ENCODE measurements around the gene CNP. TPM values are rescaled to one million over a fixed set of nuclear protein-coding genes. Genes with fewer than 3 reads are reported as not detected.

Gene CNP
- total RNA-seq: 63.9 and 70.5 TPM in 2 replicates

DNA sequence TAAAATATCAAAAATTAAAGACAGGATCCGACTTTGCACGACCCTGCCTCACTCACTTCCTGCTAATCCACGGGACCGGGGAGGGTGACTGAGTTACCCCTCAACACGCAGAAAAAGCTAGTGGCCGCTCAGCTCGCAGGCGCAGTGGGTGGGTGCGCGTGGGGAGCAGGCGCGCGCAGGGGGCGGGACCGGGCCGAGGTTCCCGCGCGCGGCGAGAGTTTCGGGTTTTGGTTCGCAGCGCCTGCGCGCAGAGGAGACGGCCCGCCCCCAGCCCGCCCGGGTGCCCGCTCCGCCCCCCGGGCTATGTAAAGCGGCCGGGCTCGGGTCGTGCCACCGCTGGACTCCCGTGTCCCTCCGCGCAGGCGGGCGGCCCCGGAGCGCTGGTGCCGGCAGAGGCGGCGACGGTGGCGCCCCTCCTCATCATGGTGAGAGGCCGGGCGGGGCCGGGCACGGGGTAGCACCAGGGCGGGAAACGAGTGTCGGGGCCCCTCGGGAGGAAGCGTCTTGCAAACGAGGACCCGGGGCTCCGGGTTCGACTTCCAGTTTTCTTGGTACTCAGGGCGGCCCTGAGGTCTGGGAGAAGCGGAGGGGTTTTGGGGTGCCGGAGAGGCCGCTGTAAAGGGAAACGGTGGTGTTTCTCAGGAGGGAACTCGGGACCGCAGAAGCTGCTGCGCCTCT lies at the start of gene CNP:
Gene CNP (plus strand): TSS at position 333 of the 678 bp plus-strand sequence. CDS start 90 bp downstream, at position 423.

DNA sequence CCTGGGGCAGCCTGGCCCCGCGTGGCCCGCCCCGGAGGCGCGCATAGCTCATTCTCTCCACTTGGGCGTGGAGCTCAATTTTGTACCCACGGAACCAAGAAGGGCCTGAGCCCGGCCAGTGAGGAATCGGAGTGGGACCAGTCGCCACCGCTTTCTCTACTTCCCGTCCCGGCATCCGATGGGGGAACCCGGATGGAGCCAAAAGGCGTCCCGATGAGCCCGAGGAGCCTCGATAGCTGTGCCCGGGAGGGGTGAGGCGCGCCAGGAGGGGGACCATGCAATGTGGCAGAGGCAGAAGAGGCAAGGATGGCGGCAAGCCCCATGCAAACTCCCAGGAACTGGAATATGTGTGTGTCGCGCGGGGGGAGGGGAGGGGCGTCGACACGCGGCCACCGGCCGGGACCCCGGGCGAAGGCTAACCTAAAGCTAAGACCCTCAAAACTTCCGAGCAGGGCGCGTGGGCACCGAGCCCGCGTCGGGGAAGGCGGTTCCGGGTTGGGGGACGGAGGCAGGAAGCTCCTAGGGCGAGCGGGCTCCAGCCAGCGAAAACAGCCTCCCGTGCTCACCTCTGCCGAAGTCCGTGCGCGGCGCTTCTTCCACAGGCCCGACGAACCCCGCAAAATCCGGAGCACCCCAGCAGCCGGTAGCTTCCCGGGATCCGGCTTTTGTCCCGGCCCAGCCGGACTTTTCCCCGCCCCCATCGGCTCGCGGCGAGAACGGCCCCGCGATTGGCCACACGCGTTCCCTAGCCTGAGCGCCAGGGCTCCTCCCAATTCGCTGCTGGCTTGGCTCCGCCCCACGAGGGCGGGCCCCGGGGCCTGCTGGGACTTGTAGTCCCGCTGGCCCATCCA lies 48.1 kb upstream of the CNP start, which contains the start of gene ACLY:
Gene ACLY (minus strand): TSS at position 638 of the 851 bp plus-strand sequence. CDS start 5,078 bp downstream, outside the sequence.

GRCh38 chr17:41930009-41930832 lies 36.4 kb upstream of the CNP start, which contains the start of gene ODAD4:
ODAD4 (plus strand) TSS chr17:41930617; CDS start chr17:41930724, 107 bp downstream.

DNA sequence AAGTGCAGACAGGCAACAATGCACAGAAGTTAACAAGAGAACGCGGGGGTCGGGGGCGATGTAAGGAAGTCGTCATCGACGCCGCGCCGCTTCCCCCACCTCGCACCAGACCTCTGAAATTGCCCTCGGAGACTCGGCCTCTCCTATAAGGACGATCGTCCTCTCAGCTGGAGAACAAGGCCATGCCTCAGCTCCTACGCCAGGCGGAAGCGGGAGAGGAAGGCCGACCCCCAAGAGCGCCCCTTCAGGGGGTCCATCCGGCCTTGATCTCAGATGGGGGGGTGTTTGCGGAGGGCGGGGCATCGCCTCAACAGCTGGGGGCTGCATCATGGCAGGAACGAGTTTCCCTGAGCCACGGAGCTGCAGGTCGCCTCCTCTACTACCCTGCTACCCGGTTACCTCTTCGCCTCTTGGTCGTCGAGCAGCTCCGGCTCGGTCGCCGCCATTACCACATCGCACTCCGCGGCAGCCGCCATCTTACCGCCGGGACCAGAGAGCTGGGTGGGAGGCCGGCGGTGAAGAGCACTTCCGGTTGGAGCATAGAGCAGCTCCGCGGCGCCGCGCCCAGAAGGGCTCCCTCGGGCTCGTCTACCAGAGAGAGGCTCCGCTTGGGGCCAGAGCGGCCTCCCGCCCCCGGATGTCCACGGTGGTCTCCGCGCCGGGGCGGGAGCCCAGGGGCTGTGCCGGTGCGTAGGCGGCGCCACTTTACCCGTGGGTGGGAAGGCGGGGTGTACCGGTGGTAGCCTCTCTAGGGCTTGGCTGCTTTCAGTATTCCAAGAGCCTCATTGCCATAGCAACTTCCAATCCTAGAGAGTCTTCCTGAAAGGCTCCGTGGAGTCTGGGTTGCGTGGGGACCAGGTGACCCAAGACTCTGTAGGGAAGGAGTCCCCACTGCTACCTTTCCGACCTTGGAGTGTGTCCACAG lies 50.6 kb downstream of the CNP start, which contains the start of gene DNAJC7:
Gene DNAJC7 (minus strand): TSS at position 499 of the 925 bp plus-strand sequence. CDS start 23 bp downstream, at position 476.

DNA sequence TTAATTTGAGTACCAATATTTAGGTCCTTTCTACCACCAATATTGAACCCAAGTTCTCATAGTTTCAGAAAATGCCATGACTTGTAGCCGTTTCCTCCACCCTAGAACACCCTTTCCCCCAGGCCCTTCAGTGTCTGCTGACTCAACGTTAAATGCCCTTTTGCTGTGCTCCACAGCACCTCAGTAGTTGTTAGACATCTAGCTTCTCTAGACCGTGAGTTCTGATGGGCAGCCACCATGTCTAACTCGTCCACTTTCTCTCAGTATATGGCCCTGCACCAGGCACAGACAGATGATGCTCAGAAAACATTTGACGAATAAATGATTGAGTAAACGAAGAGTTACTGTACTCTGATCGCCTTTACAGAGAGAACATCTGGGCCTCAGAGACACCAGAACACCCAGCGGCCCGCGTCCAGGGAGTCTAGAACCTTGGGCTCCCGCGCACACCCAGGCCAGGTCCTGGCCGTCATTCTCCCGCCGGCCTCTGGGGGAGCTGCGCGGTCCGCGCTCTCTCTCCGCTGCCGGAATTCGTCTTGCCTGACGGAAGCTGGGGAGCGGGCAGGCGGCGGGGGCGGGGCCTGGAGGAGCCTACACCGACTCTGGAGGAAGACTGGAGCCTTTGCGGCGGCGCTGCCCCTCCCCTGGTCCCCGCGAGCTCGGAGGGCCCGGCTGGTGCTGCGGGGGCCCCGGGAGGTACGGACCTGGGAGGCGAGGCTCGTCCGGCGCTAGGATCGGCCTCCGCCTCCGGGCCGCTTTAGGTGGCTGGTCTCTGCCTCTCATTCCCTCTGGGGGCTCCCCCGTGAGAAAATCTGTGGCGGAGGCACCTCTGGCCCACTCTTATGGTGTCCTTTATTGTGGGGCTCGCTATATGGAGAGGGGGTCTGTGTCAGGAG lies 53.2 kb downstream of the CNP start, which contains the start of gene NKIRAS2:
Gene NKIRAS2 (plus strand): TSS at position 582 of the 896 bp plus-strand sequence. CDS start 1,488 bp downstream, outside the sequence.

Other genes with a start within 250 kb of the CNP start
- not detected in 2 replicates for gene HAP1, start 232.2 kb upstream of the CNP start, total RNA-seq
- 22.5 and 23.7 TPM in 2 replicates for gene JUP, start 180.1 kb upstream of the CNP start, total RNA-seq
- 52.4 and 54.5 TPM in 2 replicates for gene P3H4, start 154.8 kb upstream of the CNP start, total RNA-seq
- 395 and 437 TPM in 2 replicates for gene FKBP10, start 153.8 kb upstream of the CNP start, total RNA-seq
- 47.2 and 58.6 TPM in 2 replicates for gene NT5C3B, start 130.6 kb upstream of the CNP start, total RNA-seq
- gene KLHL10, start 129.0 kb upstream of the CNP start, total RNA-seq: not detected in 2 replicates
- 16.5 and 18.0 TPM in 2 replicates for gene KLHL11, start 101.4 kb upstream of the CNP start, total RNA-seq
- 185 and 187 TPM in 2 replicates for gene ACLY, start 47.8 kb upstream of the CNP start, total RNA-seq
- gene ODAD4, start 36.2 kb upstream of the CNP start, total RNA-seq: 0.06 and 0.20 TPM in 2 replicates
- gene DNAJC7, start 50.6 kb downstream of the CNP start, total RNA-seq: 57.4 and 58.8 TPM in 2 replicates
- 38.6 and 40.2 TPM in 2 replicates for gene NKIRAS2, start 53.3 kb downstream of the CNP start, total RNA-seq
- gene C17orf113, start 83.8 kb downstream of the CNP start, total RNA-seq: 0.19 TPM in 1 of 2 replicates, not detected in the other
- gene ZNF385C, start 131.7 kb downstream of the CNP start, total RNA-seq: not detected in 2 replicates
- gene DHX58, start 145.9 kb downstream of the CNP start, total RNA-seq: 10.2 and 11.9 TPM in 2 replicates
- gene KAT2A, start 154.6 kb downstream of the CNP start, total RNA-seq: 13.4 and 14.2 TPM in 2 replicates
- gene HSPB9, start 156.0 kb downstream of the CNP start, total RNA-seq: not detected in 2 replicates
- 76.3 and 89.0 TPM in 2 replicates for gene RAB5C, start 188.2 kb downstream of the CNP start, total RNA-seq
- not detected in 2 replicates for gene KCNH4, start 214.3 kb downstream of the CNP start, total RNA-seq
- not detected in 2 replicates for gene HCRT, start 218.7 kb downstream of the CNP start, total RNA-seq
- gene GHDC, start 227.7 kb downstream of the CNP start, total RNA-seq: 23.5 and 24.0 TPM in 2 replicates

Data from cardiac ventricle fibroblast (primary cell).